Vagina (tissue), 2 donors: ENCODE measurements around the gene CCDC40. TPM values are rescaled to one million over a fixed set of nuclear protein-coding genes. Genes with fewer than 3 reads are reported as not detected.

Source experiments
- DNase-seq, 2 donors: peaks; one replicate each; pipeline ENCODE4 v3.0.0-alpha.2; 2017; ENCODE audit errors: extremely low spot score in 2 of 2
- H3K27ac ChIP-seq: fragments of 200-600 bp; sonication (generic); one replicate; pipeline ENCODE4 v1.5.1; 2019
- H3K27me3 ChIP-seq: fragments of 200-600 bp; sonication (generic); one replicate; pipeline ENCODE4 v1.5.1; 2019
- H3K36me3 ChIP-seq, 2 donors: fragments of 200-600 bp; sonication (generic); one replicate each; pipeline ENCODE4 v1.5.1; 2017 to 2019
- H3K4me1 ChIP-seq: fragments of 200-600 bp; sonication (generic); one replicate; pipeline ENCODE4 v1.5.1; 2019
- H3K4me3 ChIP-seq, 2 donors: fragments of 200-600 bp; sonication (generic); 1 replicate in 1 of 2; 2 replicates in 1 of 2; pipeline ENCODE4 v1.5.1; 2016 to 2019
- H3K9me3 ChIP-seq: fragments of 200-600 bp; sonication (generic); one replicate; pipeline ENCODE4 v1.5.1; 2019
- POLR2A ChIP-seq, 2 donors: fragments of 450-650 bp; IDR thresholded peaks; one replicate each; pipeline ENCODE4 v1.6.1; 2017; ENCODE audit warnings: antibody characterized with exemption in 2 of 2, mild to moderate bottlenecking in 2 of 2, moderate library complexity in 2 of 2
- POLR2AphosphoS5 ChIP-seq, 2 donors: sonication (generic); formaldehyde crosslinking; IDR thresholded peaks; one replicate each; pipeline ENCODE4 v1.9.0; 2017; ENCODE audit warnings: antibody characterized with exemption in 2 of 2, mild to moderate bottlenecking in 2 of 2, low read depth in 1 of 2; ENCODE audit not compliant: insufficient read depth in 1 of 2
- intact Hi-C: fragments of 100-400 bp; cut with DNase I; formaldehyde crosslinking; loops from one replicate; pipeline ENCODE4 v1.15.1; 2023
- total RNA-seq: library from RNA; depleted of rRNA; stranded (reverse); fragments of >200 nt; gene quantifications from one replicate; pipeline ENCODE4 v1.2.3, GENCODE V29; 2016
- TF ChIP-seq, protein P1 (sequence below), 3 experiments: fragments of 450-650 bp in 2 of 3; fragments of 200-600 bp in 1 of 3; sonication (generic) in 1 of 3; IDR thresholded peaks; one replicate each; pipeline ENCODE4 v1.5.1; 2017 to 2019; ENCODE audit warnings: antibody characterized with exemption in 3 of 3, mild to moderate bottlenecking in 2 of 3, moderate library complexity in 2 of 3

CCDC40 gene
- total RNA-seq, 1 donor from 2014 or later = 9.3 TPM

DNA sequence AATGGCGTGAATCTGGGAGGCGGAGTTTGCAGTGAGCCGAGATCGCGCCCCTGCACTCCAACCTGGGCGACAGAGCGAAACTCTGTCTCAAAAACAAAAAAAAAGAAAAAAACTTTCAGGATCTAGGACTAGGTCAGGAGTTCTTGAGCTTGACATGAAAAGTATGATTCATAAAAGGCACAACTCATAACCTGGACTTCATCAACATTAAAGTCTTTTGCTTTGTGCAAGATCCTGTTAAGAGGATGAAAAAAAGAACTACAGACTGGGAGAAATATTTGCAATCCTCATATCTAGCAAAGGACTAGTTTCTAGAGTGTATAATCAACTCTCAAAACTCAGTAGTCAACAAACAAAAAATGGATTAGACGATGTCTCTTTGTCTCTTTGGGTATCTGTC, 40.7 kb upstream of the CCDC40 start:
- Histone ChIP-seq H3K4me3 (no peak overlapping the region), H3K4me1 (peaks cover 35% of the 10 kb centered on the region), H3K27ac (no peak overlapping the region), H3K27me3 (no peaks in the 10 kb centered on the region), H3K36me3 (no peaks in the 10 kb centered on the region), H3K9me3 (no peaks in the 10 kb centered on the region)
- DNase-seq = no peak
- TF ChIP-seq POLR2AphosphoS5 (IDR thresholded peaks at IDR 0.05; ENCODE audit: insufficient read depth in 1 of 2, low read depth in 1 of 2) = no peak
- TF ChIP-seq POLR2A (IDR thresholded peaks at IDR 0.05) = no peak
- TF ChIP-seq, protein P1, sequence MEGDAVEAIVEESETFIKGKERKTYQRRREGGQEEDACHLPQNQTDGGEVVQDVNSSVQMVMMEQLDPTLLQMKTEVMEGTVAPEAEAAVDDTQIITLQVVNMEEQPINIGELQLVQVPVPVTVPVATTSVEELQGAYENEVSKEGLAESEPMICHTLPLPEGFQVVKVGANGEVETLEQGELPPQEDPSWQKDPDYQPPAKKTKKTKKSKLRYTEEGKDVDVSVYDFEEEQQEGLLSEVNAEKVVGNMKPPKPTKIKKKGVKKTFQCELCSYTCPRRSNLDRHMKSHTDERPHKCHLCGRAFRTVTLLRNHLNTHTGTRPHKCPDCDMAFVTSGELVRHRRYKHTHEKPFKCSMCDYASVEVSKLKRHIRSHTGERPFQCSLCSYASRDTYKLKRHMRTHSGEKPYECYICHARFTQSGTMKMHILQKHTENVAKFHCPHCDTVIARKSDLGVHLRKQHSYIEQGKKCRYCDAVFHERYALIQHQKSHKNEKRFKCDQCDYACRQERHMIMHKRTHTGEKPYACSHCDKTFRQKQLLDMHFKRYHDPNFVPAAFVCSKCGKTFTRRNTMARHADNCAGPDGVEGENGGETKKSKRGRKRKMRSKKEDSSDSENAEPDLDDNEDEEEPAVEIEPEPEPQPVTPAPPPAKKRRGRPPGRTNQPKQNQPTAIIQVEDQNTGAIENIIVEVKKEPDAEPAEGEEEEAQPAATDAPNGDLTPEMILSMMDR (IDR thresholded peaks at IDR 0.05) = no peak
- intact Hi-C loops = loop anchor here (10.0 kb wide), 3 partner anchors 151 to 251 kb away; partner anchors contain the start of gene CBX8

DNA sequence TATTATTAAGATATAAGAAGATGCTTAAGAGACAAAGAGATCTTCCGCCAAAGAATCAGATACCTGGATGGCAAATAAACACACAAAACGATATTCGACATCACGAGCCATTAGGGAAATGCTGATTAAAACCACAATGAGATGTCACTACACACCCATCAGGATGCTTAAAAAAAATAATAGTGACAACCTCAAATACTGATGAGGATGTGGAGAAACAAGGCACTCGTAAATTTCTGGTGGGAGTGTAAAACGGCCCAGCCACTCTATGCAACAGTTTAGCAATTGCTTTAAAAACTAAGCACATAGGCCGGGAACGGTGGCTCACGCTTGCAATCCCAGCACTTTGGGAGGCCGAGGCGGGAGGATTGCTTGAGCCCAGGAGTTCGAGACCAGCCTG, 40.2 kb upstream of the CCDC40 start:
- TF ChIP-seq, protein P1 (IDR thresholded peaks at IDR 0.05) = no peak
- TF ChIP-seq POLR2AphosphoS5 (IDR thresholded peaks at IDR 0.05; ENCODE audit: insufficient read depth in 1 of 2, low read depth in 1 of 2) (no peak), POLR2A (IDR thresholded peaks at IDR 0.05) (no peak)
- Histone ChIP-seq H3K4me3 (no peak overlapping the region), H3K36me3 (no peaks in the 10 kb centered on the region), H3K27me3 (no peaks in the 10 kb centered on the region), H3K9me3 (no peaks in the 10 kb centered on the region), H3K27ac (no peak overlapping the region), H3K4me1 (peaks cover 31% of the 10 kb centered on the region)
- no peak for DNase-seq
- intact Hi-C loops = loop anchor here (10.0 kb wide), 3 partner anchors 151 to 251 kb away; partner anchors contain the start of gene CBX8

DNA sequence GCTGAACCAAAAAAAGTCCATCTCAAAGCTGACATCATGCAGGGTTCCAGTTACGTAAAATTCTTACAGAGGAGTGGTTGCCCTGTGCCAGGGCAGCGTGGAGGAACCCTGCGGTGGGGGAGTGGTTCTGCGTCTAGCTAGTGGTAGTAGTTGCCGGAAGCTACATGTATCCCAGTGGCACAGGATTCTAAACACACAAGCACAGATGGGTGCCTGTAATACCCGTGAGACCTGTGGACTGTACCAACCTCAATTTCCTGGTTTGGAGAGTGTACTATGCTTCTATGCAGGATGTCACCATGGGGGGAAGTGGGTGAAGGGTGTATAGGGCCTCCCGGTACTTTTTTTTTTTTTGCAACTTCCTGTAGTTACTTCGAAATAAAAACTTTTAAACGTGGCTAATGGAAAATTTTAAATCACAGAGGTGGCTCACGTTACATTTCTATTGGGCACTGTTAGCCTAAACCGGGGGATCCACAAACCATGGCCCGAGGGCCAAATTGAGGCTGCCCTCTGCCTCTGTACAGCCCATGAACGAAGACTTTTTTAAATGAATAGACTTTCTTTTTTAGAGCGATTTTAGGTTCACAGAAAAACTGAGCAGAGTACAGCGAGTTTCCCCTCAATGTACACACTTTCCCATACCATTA, 39.3 kb upstream of the CCDC40 start:
- Histone ChIP-seq H3K4me1 (peaks cover 23% of the 10 kb centered on the region), H3K27ac (no peak overlapping the region), H3K9me3 (no peaks in the 10 kb centered on the region), H3K27me3 (no peaks in the 10 kb centered on the region), H3K36me3 (no peaks in the 10 kb centered on the region), H3K4me3 (no peak overlapping the region)
- TF ChIP-seq, protein P1 (IDR thresholded peaks at IDR 0.05) = no peak
- TF ChIP-seq POLR2AphosphoS5 (IDR thresholded peaks at IDR 0.05; ENCODE audit: insufficient read depth in 1 of 2, low read depth in 1 of 2) = no peak
- no peak for TF ChIP-seq POLR2A (IDR thresholded peaks at IDR 0.05)
- intact Hi-C loops = loop anchor here (10.0 kb wide), 3 partner anchors 152 to 252 kb away; partner anchors contain the start of gene CBX8
- DNase-seq = no peak

DNA sequence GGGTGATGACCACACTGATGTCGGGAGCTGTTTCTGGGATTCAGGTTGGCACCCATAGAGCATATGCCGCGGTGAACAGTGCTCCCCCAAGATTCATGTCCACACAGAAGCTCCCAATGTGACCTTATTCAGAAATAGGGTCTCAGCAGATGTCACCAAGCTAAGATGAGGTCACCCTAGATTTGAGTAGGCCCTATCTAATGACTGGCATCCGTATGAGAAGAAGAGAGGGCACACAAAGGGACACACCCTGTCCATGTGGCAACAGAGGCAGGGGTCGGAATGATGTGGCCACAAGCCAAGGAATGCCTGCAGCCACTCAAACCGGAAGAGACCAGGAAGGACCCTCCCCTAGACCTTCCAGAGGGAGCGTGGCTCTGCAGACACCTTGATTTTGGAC, 36.3 kb upstream of the CCDC40 start:
- no peaks in the 10 kb centered on the region for H3K9me3 ChIP-seq
- H3K36me3 ChIP-seq = no peaks in the 10 kb centered on the region
- no peak overlapping the region for H3K4me3 ChIP-seq
- DNase-seq = no peak
- no peaks in the 10 kb centered on the region for H3K27me3 ChIP-seq
- H3K4me1 ChIP-seq = no peaks in the 10 kb centered on the region
- H3K27ac ChIP-seq = no peak overlapping the region
- TF ChIP-seq POLR2AphosphoS5 (IDR thresholded peaks at IDR 0.05; ENCODE audit: insufficient read depth in 1 of 2, low read depth in 1 of 2) (no peak), POLR2A (IDR thresholded peaks at IDR 0.05) (no peak)
- TF ChIP-seq, protein P1 (IDR thresholded peaks at IDR 0.05) = no peak
- intact Hi-C loops = loop anchor here (10.0 kb wide), 1 partner anchor 85 kb away; no protein-coding TSS in a partner anchor
